HCT116 (cell line): ENCODE measurements around the gene HARS2. TPM values are rescaled to one million over a fixed set of nuclear protein-coding genes. Genes with fewer than 3 reads are reported as not detected.
A peak's percentile ranks its signal among the peaks of the same experiment; 100 is the strongest.

ENCODE experiments used
- ATAC-seq: fragments of 200-7000 bp; cut with Tn5 transposase; 2 replicates; pipeline ENCODE4 v1.9.1; 2020; ENCODE audit warnings: mild to moderate bottlenecking, moderate library complexity
- BruUV-seq: library from RNA; stranded (reverse); fragments of 400-500 nt; replicated peaks from 2 replicates; lab custom pipeline; 2021; lab: Mats Ljungman, UMichigan
- CTCF ChIA-PET: fragments of 300-600 bp; sonication (Branson Sonifier 250); formaldehyde crosslinking; loops from one replicate; lab custom pipeline; 2021; ENCODE audit warnings: antibody characterized with exemption; lab: Charles Lee
- POLR2A ChIA-PET: fragments of 300-600, 350-600 bp; sonication (Branson Sonifier 250); formaldehyde crosslinking; loops from one replicate; lab custom pipeline; 2021; ENCODE audit warnings: antibody characterized with exemption; lab: Charles Lee
- RAD21 ChIA-PET, 2 experiments: fragments of 300-600 bp; sonication (Branson Sonifier 250); formaldehyde crosslinking; loops; one replicate each; lab custom pipeline; 2023; ENCODE audit warnings: low total read pairs in 2 of 2; ENCODE audit not compliant: uncharacterized antibody in 2 of 2, unreplicated experiment in 2 of 2, low non-redundant PET in 1 of 2; lab: Charles Lee
- DNase-seq: peaks from one replicate; pipeline ENCODE4 v3.0.0-alpha.2; 2010; ENCODE audit warnings: low read depth, low spot score
- H2AFZ ChIP-seq: fragments of 200-600 bp; shearing (Covaris generic), sonication (generic); 2 replicates; pipeline ENCODE4 v1.6.1; 2017; ENCODE audit warnings: low read depth, mixed run types, mixed read lengths, antibody characterized with exemption, low read length; ENCODE audit not compliant: poor library complexity, severe bottlenecking
- H3K27ac ChIP-seq: 2 replicates; pipeline ENCODE4 v1.5.1; 2012; ENCODE audit warnings: low read depth, low read length
- H3K27me3 ChIP-seq: fragments of 200-600 bp; sonication (generic); 2 replicates; pipeline ENCODE4 v1.6.1; 2016; ENCODE audit warnings: mixed run types, low read length, mixed read lengths; ENCODE audit not compliant: insufficient read depth
- H3K36me3 ChIP-seq, 2 experiments: fragments of 200-500 bp in 1 of 2; fragments of 200-600 bp in 1 of 2; sonication (Bioruptor generic) in 1 of 2; sonication (generic) in 1 of 2; 2 replicates each; pipeline versions ENCODE4 v1.5.1 to v1.6.1; 2014 to 2016; ENCODE audit warnings: low read length in 2 of 2, inconsistent platforms in 1 of 2, mixed read lengths in 1 of 2, mixed run types in 1 of 2; ENCODE audit not compliant: insufficient read depth in 2 of 2, control insufficient read depth in 1 of 2
- H3K4me1 ChIP-seq, 2 experiments: fragments of 200-600 bp in 1 of 2; sonication (generic) in 1 of 2; 2 replicates each; pipeline versions ENCODE4 v1.5.1 to v1.6.1; 2012 to 2017; ENCODE audit warnings: low read length in 2 of 2, inconsistent platforms in 1 of 2, mild to moderate bottlenecking in 1 of 2, mixed read lengths in 1 of 2, mixed run types in 1 of 2, moderate library complexity in 1 of 2; ENCODE audit not compliant: insufficient read depth in 2 of 2, control insufficient read depth in 1 of 2
- H3K4me2 ChIP-seq: fragments of 200-600 bp; sonication (generic); 2 replicates; pipeline ENCODE4 v1.6.1; 2017; ENCODE audit warnings: mixed run types, low read length, mixed read lengths
- H3K4me3 ChIP-seq, 2 experiments: fragments of 200-600 bp in 1 of 2; sonication (generic) in 1 of 2; replicated peaks in 1 of 2; 2 replicates each; pipeline ENCODE4 v1.5.1; 2011 to 2016; ENCODE audit warnings: low read length in 2 of 2, control low read depth in 1 of 2, low read depth in 1 of 2, mild to moderate bottlenecking in 1 of 2, mixed read lengths in 1 of 2, mixed run types in 1 of 2
- H3K79me2 ChIP-seq: fragments of 200-600 bp; sonication (generic); 2 replicates; pipeline ENCODE4 v1.6.1; 2017; ENCODE audit warnings: mild to moderate bottlenecking, mixed run types, low read length, moderate library complexity, mixed read lengths; ENCODE audit not compliant: insufficient read depth
- H3K9ac ChIP-seq: fragments of 200-600 bp; sonication (generic); 2 replicates; pipeline ENCODE4 v1.6.1; 2016; ENCODE audit warnings: low read length, mixed read lengths
- H3K9me2 ChIP-seq: fragments of 200-600 bp; sonication (generic), shearing (Covaris generic); 2 replicates; pipeline ENCODE4 v1.6.1; 2017; ENCODE audit warnings: mixed run types, mild to moderate bottlenecking, moderate library complexity; ENCODE audit not compliant: insufficient read depth
- H3K9me3 ChIP-seq, 2 experiments: fragments of 200-500 bp in 1 of 2; fragments of 200-600 bp in 1 of 2; sonication (Bioruptor generic) in 1 of 2; sonication (generic) in 1 of 2; 2 replicates each; pipeline ENCODE4 v1.6.1; 2014 to 2017; ENCODE audit warnings: low read length in 2 of 2, mixed read lengths in 2 of 2, inconsistent platforms in 1 of 2, low read depth in 1 of 2, mild to moderate bottlenecking in 1 of 2, mixed run types in 1 of 2, moderate library complexity in 1 of 2; ENCODE audit not compliant: control insufficient read depth in 1 of 2, insufficient read depth in 1 of 2
- H4K20me1 ChIP-seq: fragments of 200-600 bp; sonication (generic), shearing (Covaris generic); 2 replicates; pipeline ENCODE4 v1.6.1; 2017; ENCODE audit warnings: mixed run types, mild to moderate bottlenecking, moderate library complexity; ENCODE audit not compliant: insufficient read depth
- ATF3 ChIP-seq: IDR thresholded peaks from 2 replicates; pipeline ENCODE4 v1.6.1; 2012
- CBX3 ChIP-seq: IDR thresholded peaks from 2 replicates; pipeline ENCODE4 v1.6.1; 2012; ENCODE audit warnings: low read depth
- CEBPB ChIP-seq: IDR thresholded peaks from 2 replicates; pipeline ENCODE4 v1.6.1; 2012; ENCODE audit warnings: low read depth
- EGR1 ChIP-seq: IDR thresholded peaks from 2 replicates; pipeline ENCODE4 v1.6.1; 2012; ENCODE audit warnings: low read depth
- ELF1 ChIP-seq: IDR thresholded peaks from 2 replicates; pipeline ENCODE4 v1.6.1; 2012; ENCODE audit warnings: low read depth, borderline replicate concordance
- MAX ChIP-seq: IDR thresholded peaks from 2 replicates; pipeline ENCODE4 v1.6.1; 2012
- POLR2AphosphoS5 ChIP-seq: IDR thresholded peaks from 2 replicates; pipeline ENCODE4 v1.6.1; 2011; ENCODE audit warnings: mild to moderate bottlenecking, low read depth, low read length, moderate library complexity
- SIN3A ChIP-seq: IDR thresholded peaks from 2 replicates; pipeline ENCODE4 v1.6.1; 2012; ENCODE audit warnings: low read depth
- SP1 ChIP-seq: IDR thresholded peaks from 2 replicates; pipeline ENCODE4 v1.6.1; 2012; ENCODE audit warnings: low read depth
- SRF ChIP-seq: IDR thresholded peaks from 2 replicates; pipeline ENCODE4 v1.6.1; 2012; ENCODE audit warnings: low read depth
- YY1 ChIP-seq: IDR thresholded peaks from 2 replicates; pipeline ENCODE4 v1.6.1; 2011; ENCODE audit warnings: low read length, low read depth, moderate library complexity, mild to moderate bottlenecking; ENCODE audit not compliant: insufficient replicate concordance; ENCODE audit errors: extremely low read depth
- ZBTB33 ChIP-seq: IDR thresholded peaks from 2 replicates; pipeline ENCODE4 v1.6.1; 2011; ENCODE audit warnings: mild to moderate bottlenecking, low read length, moderate library complexity; ENCODE audit not compliant: insufficient replicate concordance; ENCODE audit errors: extremely low read depth
- ZFX ChIP-seq: fragments of 450-650 bp; IDR thresholded peaks from 2 replicates; pipeline ENCODE4 v1.6.1; 2017
- intact Hi-C: fragments of 100-400 bp; cut with micrococcal nuclease; formaldehyde crosslinking; loops from 2 replicates; pipeline ENCODE4 v1.10.0; 2022
- total RNA-seq: library from RNA; stranded (reverse); gene quantifications from one replicate; pipeline ENCODE4 v1.2.1, GENCODE V29; 2021; ENCODE audit not compliant: unreplicated experiment

Gene HARS2
- total RNA-seq, 1 experiment from 2014 or later = 38.8 TPM

GRCh38 chr5:140700177-140701144 lies 9.2 kb downstream of the HARS2 start, which contains the start of gene ZMAT2:
ZMAT2 (plus strand) TSS chr5:140700447; CDS start chr5:140700461, 14 bp downstream.
- H3K36me3 ChIP-seq = peaks cover 65 to 73% of the 10 kb centered on the region in 2 experiments
- H3K9me3 ChIP-seq = no peaks in the 10 kb centered on the region
- peak; percentile 15; the same call in 1 of the 2 replicates for TF ChIP-seq CBX3
- peak; percentile 67; the same call in 1 of the 2 replicates for TF ChIP-seq CEBPB
- peak; percentile 97 for TF ChIP-seq SP1
- TF ChIP-seq EGR1 = peak; percentile 9; the same call in 1 of the 2 replicates
- TF ChIP-seq SRF = peak; percentile 79
- peak; percentile 57; the same call in 1 of the 2 replicates for TF ChIP-seq SIN3A
- TF ChIP-seq YY1 = peak; percentile 97
- TF ChIP-seq ATF3 = no peak
- peak; percentile 40 for TF ChIP-seq ZBTB33
- TF ChIP-seq MAX = no peak
- peak; percentile 97 for TF ChIP-seq ELF1
- no peak for TF ChIP-seq ZFX
- peak; percentile 92 for TF ChIP-seq POLR2AphosphoS5
- peaks cover 3 to 12% of the 10 kb centered on the region in 2 experiments for H3K4me1 ChIP-seq
- ChIA-PET POLR2A (interaction anchor here (0.8 to 1.1 kb wide), 3 partner anchors 10 to 18 kb away, joined by 3 to 15 read pairs (median 13); partner anchors contain the start of genes HARS1 and HARS2), CTCF (interaction anchor here (0.9 to 1.1 kb wide), 4 partner anchors 11 to 337 kb away, joined by 3 to 5 read pairs (median 4); no protein-coding TSS in a partner anchor), RAD21 (no interaction called here)
- H3K4me3 ChIP-seq = peak within 1 kb of the TSS; percentile 92
- TSS peak; percentile 44 for BruUV-seq
- intact Hi-C loops = loop anchor here (1.0 to 2.0 kb wide), 2 partner anchors 9 to 300 kb away; partner anchors contain the start of gene ANKHD1
- peak within 1 kb of the TSS; percentile 54 for H3K27ac ChIP-seq
- H3K27me3 ChIP-seq = no peaks in the 10 kb centered on the region
- H4K20me1 ChIP-seq = no peaks in the 10 kb centered on the region
- H3K79me2 ChIP-seq = peaks cover 35% of the 10 kb centered on the region
- peak; percentile 98 for DNase-seq
- H3K4me2 ChIP-seq = peak within 1 kb of the TSS; percentile 91
- H3K9me2 ChIP-seq = no peaks in the 10 kb centered on the region
- peak within 1 kb of the TSS; percentile 79 for H3K9ac ChIP-seq
- ATAC-seq = peak; percentile 99
- H2AFZ ChIP-seq = no peak within 1 kb of the TSS
